ENCODE measurements around the gene OTX1. TPM values are rescaled to one million over a fixed set of nuclear protein-coding genes. Genes with fewer than 3 reads are reported as not detected.

Gene OTX1
- total and polyA plus RNA-seq, 2 of the 4 experiments (the other 2 are of a cell fraction): 0.03 TPM; not detected in 1

DNA sequence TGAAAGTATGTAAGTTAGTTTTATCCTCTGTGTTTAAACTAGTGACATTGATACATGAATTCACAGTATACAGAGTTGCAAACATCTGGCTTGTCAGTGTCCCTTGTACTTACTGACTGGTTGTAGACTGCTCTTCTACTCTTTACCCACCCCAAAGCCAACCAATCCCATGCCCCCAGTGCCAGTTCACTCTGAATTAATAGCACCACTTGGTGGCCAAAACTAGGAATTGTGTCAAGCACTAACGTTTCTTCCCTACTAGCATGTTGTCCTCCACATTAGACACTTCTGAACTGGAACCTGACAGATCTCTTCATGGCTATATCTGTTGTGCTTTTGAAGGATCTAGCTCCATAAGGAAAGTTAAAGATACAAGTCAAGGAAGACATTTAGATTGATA is 27.2 kb upstream of the OTX1 start:
- no peak overlapping the region for H2BK5ac ChIP-seq (ENCODE audit: low read depth, low read length, poor library complexity, severe bottlenecking)
- no peak overlapping the region for H3K9ac ChIP-seq (ENCODE audit: low read depth, low read length)
- no peaks in the 10 kb centered on the region; a peak in 2 of 4 replicates for H3K79me1 ChIP-seq (ENCODE audit: low read depth in 1 of 2, low read length in 2 of 2)
- H2AK5ac ChIP-seq (ENCODE audit: low read depth, low read length): no peak overlapping the region
- no peaks in the 10 kb centered on the region for H3K9me1 ChIP-seq (ENCODE audit: insufficient read depth, low read length)
- no peaks in the 10 kb centered on the region for H4K20me1 ChIP-seq (ENCODE audit: insufficient read depth, low read length)
- H3K36me3 ChIP-seq (ENCODE audit: control insufficient read depth, insufficient read depth, low read length): peaks cover 3% of the 10 kb centered on the region; the same call in 1 of the 2 replicates
- no peak overlapping the region for H3K4me3 ChIP-seq (ENCODE audit: insufficient read depth, low read depth, low read length)
- no peak overlapping the region for H2BK15ac ChIP-seq (ENCODE audit: low read depth, low read length)
- ATAC-seq (ENCODE audit: low read depth) (peak; percentile 71; the same call in 1 of the 2 replicates), DNase-seq (peak; percentile 40)
- no TSS peak for BruUV-seq (replicated peaks)
- H3K14ac ChIP-seq (replicated peaks; ENCODE audit: low read depth, low read length): no peak overlapping the region
- H3K4ac ChIP-seq (ENCODE audit: low read depth, low read length): no peak overlapping the region
- no peak overlapping the region for H2BK20ac ChIP-seq (ENCODE audit: low read depth, low read length)
- WGBS, 2 experiments (ENCODE audit: extremely low coverage in 2 of 2, insufficient read length in 1 of 2): no CpG with 5 or more reads among the region's 1 CpG
- no peak overlapping the region for H2AFZ ChIP-seq (replicated peaks; ENCODE audit: low read length, poor library complexity)
- no peaks in the 10 kb centered on the region for H3K4me1 ChIP-seq (ENCODE audit: control insufficient read depth, insufficient read depth, low read length)
- H3K9me3 ChIP-seq (ENCODE audit: control insufficient read depth, insufficient read depth, low read length): no peaks in the 10 kb centered on the region
- ChIA-PET POLR2A (ENCODE audit: unreplicated experiment) (no interaction called here), CTCF (interaction anchor here (1.3 kb wide), 1 partner anchor 236 kb away, joined by 3 read pairs; no protein-coding TSS in a partner anchor)
- peak; percentile 34; the same call in 1 of the 2 replicates for TF ChIP-seq SMC3 (IDR thresholded peaks at IDR 0.05; ENCODE audit: low read depth, low read length)
- TF ChIP-seq, protein P1, sequence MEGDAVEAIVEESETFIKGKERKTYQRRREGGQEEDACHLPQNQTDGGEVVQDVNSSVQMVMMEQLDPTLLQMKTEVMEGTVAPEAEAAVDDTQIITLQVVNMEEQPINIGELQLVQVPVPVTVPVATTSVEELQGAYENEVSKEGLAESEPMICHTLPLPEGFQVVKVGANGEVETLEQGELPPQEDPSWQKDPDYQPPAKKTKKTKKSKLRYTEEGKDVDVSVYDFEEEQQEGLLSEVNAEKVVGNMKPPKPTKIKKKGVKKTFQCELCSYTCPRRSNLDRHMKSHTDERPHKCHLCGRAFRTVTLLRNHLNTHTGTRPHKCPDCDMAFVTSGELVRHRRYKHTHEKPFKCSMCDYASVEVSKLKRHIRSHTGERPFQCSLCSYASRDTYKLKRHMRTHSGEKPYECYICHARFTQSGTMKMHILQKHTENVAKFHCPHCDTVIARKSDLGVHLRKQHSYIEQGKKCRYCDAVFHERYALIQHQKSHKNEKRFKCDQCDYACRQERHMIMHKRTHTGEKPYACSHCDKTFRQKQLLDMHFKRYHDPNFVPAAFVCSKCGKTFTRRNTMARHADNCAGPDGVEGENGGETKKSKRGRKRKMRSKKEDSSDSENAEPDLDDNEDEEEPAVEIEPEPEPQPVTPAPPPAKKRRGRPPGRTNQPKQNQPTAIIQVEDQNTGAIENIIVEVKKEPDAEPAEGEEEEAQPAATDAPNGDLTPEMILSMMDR (conservative IDR thresholded peaks at IDR 0.05; ENCODE audit: low read depth, low read length): peak; percentile 45
- TF ChIP-seq RAD21 (IDR thresholded peaks at IDR 0.05; ENCODE audit: low read length): peak; percentile 50
- TF ChIP-seq, protein P2, sequence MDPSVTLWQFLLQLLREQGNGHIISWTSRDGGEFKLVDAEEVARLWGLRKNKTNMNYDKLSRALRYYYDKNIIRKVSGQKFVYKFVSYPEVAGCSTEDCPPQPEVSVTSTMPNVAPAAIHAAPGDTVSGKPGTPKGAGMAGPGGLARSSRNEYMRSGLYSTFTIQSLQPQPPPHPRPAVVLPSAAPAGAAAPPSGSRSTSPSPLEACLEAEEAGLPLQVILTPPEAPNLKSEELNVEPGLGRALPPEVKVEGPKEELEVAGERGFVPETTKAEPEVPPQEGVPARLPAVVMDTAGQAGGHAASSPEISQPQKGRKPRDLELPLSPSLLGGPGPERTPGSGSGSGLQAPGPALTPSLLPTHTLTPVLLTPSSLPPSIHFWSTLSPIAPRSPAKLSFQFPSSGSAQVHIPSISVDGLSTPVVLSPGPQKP (IDR thresholded peaks at IDR 0.05; ENCODE audit: borderline replicate concordance, low read depth, low read length): no peak
- no peak for TF ChIP-seq NFE2L2 (IDR thresholded peaks at IDR 0.05; ENCODE audit: low read depth, low read length)
- TF ChIP-seq RFX5 (IDR thresholded peaks at IDR 0.05; ENCODE audit: low read depth, low read length): no peak
- no peak for TF ChIP-seq MAZ (IDR thresholded peaks at IDR 0.05; ENCODE audit: borderline replicate concordance, low read depth, low read length)
- TF ChIP-seq BHLHE40 (IDR thresholded peaks at IDR 0.05; ENCODE audit: low read depth, low read length): no peak
- no peak for TF ChIP-seq POLR2A (IDR thresholded peaks at IDR 0.05; ENCODE audit: low read depth, low read length)
- no peak for TF ChIP-seq MAFK (IDR thresholded peaks at IDR 0.05; ENCODE audit: low read depth, low read length)
- no peak for TF ChIP-seq CHD1 (IDR thresholded peaks at IDR 0.05; ENCODE audit: low read depth, low read length)
- no peak overlapping the region for H2AK9ac ChIP-seq (replicated peaks; ENCODE audit: low read depth, low read length, poor library complexity)
- no peak overlapping the region for H3K4me2 ChIP-seq (ENCODE audit: low read depth, low read length)
- H3K27ac ChIP-seq (ENCODE audit: insufficient read depth, low read length): no peak overlapping the region
- no peak overlapping the region for H3K23ac ChIP-seq (ENCODE audit: low read depth, low read length)
- H3K56ac ChIP-seq (ENCODE audit: extremely low read depth, insufficient read depth, low read length): no peak overlapping the region
- no peak overlapping the region for H4K8ac ChIP-seq (ENCODE audit: low read depth in 2 of 2, low read length in 2 of 2)
- H3K27me3 ChIP-seq (ENCODE audit: control insufficient read depth, insufficient read depth, low read length): no peaks in the 10 kb centered on the region
- H3K18ac ChIP-seq (ENCODE audit: low read depth, low read length): no peak overlapping the region
- H4K91ac ChIP-seq (ENCODE audit: insufficient read depth, low read depth, low read length): no peak overlapping the region
- intact Hi-C loops (cut with micrococcal nuclease) (loop anchor here (2.0 kb wide), 1 partner anchor 237 kb away; no protein-coding TSS in a partner anchor), dilution Hi-C loops (cut with HindIII; ENCODE audit: low sequenced_read_pairs, unreplicated experiment) (no loop called here), in situ Hi-C loops (cut with MboI; ENCODE audit: low sequenced_read_pairs) (loop anchor here (10.0 kb wide), 1 partner anchor 239 kb away; no protein-coding TSS in a partner anchor)
- no peak overlapping the region for H4K5ac ChIP-seq (ENCODE audit: low read depth, low read length)
- H2BK120ac ChIP-seq (ENCODE audit: low read depth, low read length): no peak overlapping the region

Data from IMR-90 (cell line).